K562 (cell line): ENCODE data around the gene ACLY. TPM values are rescaled to one million over a fixed set of nuclear protein-coding genes. Genes with fewer than 3 reads are reported as not detected.

Experiments used
- ATAC-seq: fragments of 200-7000 bp; cut with Tn5 transposase; 3 replicates; pipeline ENCODE4 v1.9.1; 2020; ENCODE audit warnings: moderate library complexity
- BruUV-seq: library from RNA; stranded (reverse); fragments of 400-500 nt; replicated peaks from 2 replicates; lab custom pipeline; 2021; lab: Mats Ljungman, UMichigan
- CTCF ChIA-PET: fragments of 300-600 bp; formaldehyde crosslinking; extraction: SDS; loops from one replicate; lab custom pipeline; 2021; ENCODE audit warnings: low intra/inter-chr PET ratio; lab: Yijun Ruan, JAX
- POLR2A ChIA-PET: fragments of 300-600, 350-650 bp; sonication (Branson Sonifier 250); formaldehyde crosslinking; extraction: SDS; loops from one replicate; lab custom pipeline; 2021; ENCODE audit warnings: antibody characterized with exemption, inconsistent platforms; lab: Yijun Ruan, JAX
- DNase-seq, 4 experiments: peaks; one replicate each; pipeline versions ENCODE4 v3.0.0 to v3.0.0-alpha.2; 2011 to 2018; ENCODE audit warnings: low spot score in 3 of 4, mixed read lengths in 3 of 4; ENCODE audit errors: extremely low read depth in 1 of 4
- FAIRE-seq: peaks from 2 replicates; lab custom pipeline; 2011; peaks lifted over from hg19 to GRCh38; lab: Jason Lieb, UNC
- H2AFZ ChIP-seq: 2 replicates; pipeline ENCODE4 v1.6.0; 2011; ENCODE audit warnings: low read depth, low read length, control low read depth, inconsistent platforms
- H3K27ac ChIP-seq: fragments of 200-600 bp; 3 replicates; pipeline ENCODE4 v1.8.0; 2011; ENCODE audit warnings: low read depth, mild to moderate bottlenecking, control low read depth, inconsistent platforms, low read length, moderate library complexity, mixed read lengths; ENCODE audit errors: extremely low read depth
- H3K27me3 ChIP-seq, 2 experiments: fragments of 300-600 bp in 1 of 2; 2 replicates in 1 of 2; 3 replicates in 1 of 2; pipeline versions ENCODE4 v1.6.0 to v1.8.0; 2011; ENCODE audit warnings: inconsistent platforms in 2 of 2, low read length in 2 of 2, mild to moderate bottlenecking in 1 of 2, mixed read lengths in 1 of 2, moderate library complexity in 1 of 2; ENCODE audit not compliant: control insufficient read depth in 2 of 2, insufficient read depth in 2 of 2
- H3K36me3 ChIP-seq: fragments of 300-600 bp; 3 replicates; pipeline ENCODE4 v1.8.0; 2011; ENCODE audit warnings: mild to moderate bottlenecking, low read length, inconsistent platforms; ENCODE audit not compliant: control insufficient read depth, insufficient read depth
- H3K4me1 ChIP-seq, 2 experiments: fragments of 200-600 bp in 1 of 2; replicated peaks in 1 of 2; 2 replicates in 1 of 2; 3 replicates in 1 of 2; pipeline versions ENCODE4 v1.5.1 to v1.8.0; 2011; ENCODE audit warnings: inconsistent platforms in 2 of 2, low read length in 2 of 2, mild to moderate bottlenecking in 1 of 2, mixed read lengths in 1 of 2, moderate library complexity in 1 of 2; ENCODE audit not compliant: control insufficient read depth in 2 of 2, insufficient read depth in 2 of 2
- H3K4me2 ChIP-seq: 2 replicates; pipeline ENCODE4 v1.6.1; 2011; ENCODE audit warnings: low read length, control low read depth, inconsistent platforms, mixed read lengths; ENCODE audit not compliant: insufficient read depth
- H3K4me3 ChIP-seq: fragments of 200-600 bp; sonication (generic), shearing (Covaris generic); 2 replicates; pipeline ENCODE4 v1.5.1; 2016; ENCODE audit warnings: control low read depth, inconsistent platforms
- H3K79me2 ChIP-seq: fragments of 200-600 bp; 3 replicates; pipeline ENCODE4 v1.8.0; 2011; ENCODE audit warnings: low read length, inconsistent platforms; ENCODE audit not compliant: control insufficient read depth, insufficient read depth
- H3K9ac ChIP-seq, 2 experiments: 2 replicates each; pipeline versions ENCODE4 v1.6.0 to v1.6.1; 2011; ENCODE audit warnings: low read depth in 2 of 2, low read length in 2 of 2, control low read depth in 1 of 2, inconsistent platforms in 1 of 2, mild to moderate bottlenecking in 1 of 2, mixed read lengths in 1 of 2; ENCODE audit not compliant: insufficient read depth in 1 of 2
- H3K9me1 ChIP-seq: one replicate; pipeline ENCODE4 v1.6.0; 2011; ENCODE audit warnings: inconsistent platforms, mild to moderate bottlenecking, low read length, moderate library complexity; ENCODE audit not compliant: control insufficient read depth, insufficient read depth
- H3K9me3 ChIP-seq: replicated peaks from 2 replicates; pipeline ENCODE4 v1.5.1; 2011; ENCODE audit warnings: low read depth, low read length, inconsistent platforms; ENCODE audit not compliant: control insufficient read depth, insufficient read depth
- H4K20me1 ChIP-seq: replicated peaks from 2 replicates; pipeline ENCODE4 v1.6.1; 2011; ENCODE audit warnings: low read length, inconsistent platforms, mixed read lengths; ENCODE audit not compliant: control insufficient read depth, insufficient read depth
- E2F6 ChIP-seq, 2 experiments: IDR thresholded peaks; 2 replicates each; pipeline ENCODE4 v1.6.1; 2011; ENCODE audit warnings: borderline replicate concordance in 1 of 2, control low read depth in 1 of 2, low read depth in 1 of 2, low read length in 1 of 2, mild to moderate bottlenecking in 1 of 2, mixed read lengths in 1 of 2, moderate library complexity in 1 of 2; ENCODE audit not compliant: insufficient read depth in 1 of 2, insufficient read length in 1 of 2, poor library complexity in 1 of 2, severe bottlenecking in 1 of 2; ENCODE audit errors: extremely low read depth in 1 of 2
- TCF7L2 ChIP-seq: fragments of 150-350 bp; IDR thresholded peaks from 2 replicates; pipeline ENCODE4 v1.6.1; 2016; ENCODE audit warnings: low read depth, mild to moderate bottlenecking, low read length, moderate library complexity
- ZNF184 ChIP-seq: sonication (generic); formaldehyde crosslinking; IDR thresholded peaks from 2 replicates; pipeline ENCODE4 v1.5.0; 2020; ENCODE audit warnings: missing genetic modification reagents
- WGBS: fragments of 100-300 bp; shearing (Covaris generic); methylation state at CpG from one replicate; pipeline ENCODE4 v1.1.6; 2016; ENCODE audit warnings: low coverage, mixed read lengths; ENCODE audit not compliant: insufficient coverage; ENCODE audit errors: missing lambda C conversion rate; 5-methylcytosine and 5-hydroxymethylcytosine counted together
- in situ Hi-C: fragments of 300-500 bp; cut with MboI; formaldehyde crosslinking; loops from 4 replicates; pipeline ENCODE4 v1.15.0; 2018; ENCODE audit warnings: inconsistent platforms, mixed read lengths
- intact Hi-C: fragments of 100-400 bp; cut with micrococcal nuclease; formaldehyde crosslinking; loops from 2 replicates; pipeline ENCODE4 v1.14.2; 2022
- polyA plus RNA-seq, 8 experiments: library from polyadenylated mRNA; depleted of rRNA in 4 of 8; stranded (reverse) in 5 of 8; unstranded in 3 of 8; fragments of >200 nt; fragmentation: Nextera tagmentation in 2 of 8; fragmentation: Illumina TruSeq in 1 of 8; extraction: Ambion mirVana in 2 of 8; extraction: Trizol in 1 of 8; gene quantifications; 2 replicates each; pipeline versions ENCODE4 v1.2.1 to v1.2.3, GENCODE V29; 2011 to 2014; ENCODE audit warnings: inconsistent platforms in 1 of 8, missing spikeins in 1 of 8
- total RNA-seq, 7 experiments: library from RNA; depleted of rRNA in 6 of 7; stranded (reverse); fragments of >200 nt in 6 of 7; fragmentation: Illumina TruSeq in 2 of 7; extraction: Trizol in 2 of 7; gene quantifications; 2 replicates each; pipeline versions ENCODE4 v1.2.1 to v1.2.3, GENCODE V29; 2011 to 2021; ENCODE audit warnings: low replicate concordance in 1 of 7

ACLY gene
- total and polyA plus RNA-seq, 9 of the 15 experiments (the other 6 are each of a cell fraction or from before 2014, with no cell fraction given), result 42.9 to 280 (median 125) TPM

GRCh38 chr17:41915566-41915965 is 3.2 kb downstream of the ACLY start:
- in situ Hi-C loops, result no loop called here
- Histone ChIP-seq H3K79me2 (peaks cover 68% of the 10 kb centered on the region), H3K4me2 (0 out of 2 replicates have a peak overlapping the region, but pooled peaks have one; percentile 41), H3K4me3 (no peak overlapping the region), H3K9me1 (peaks cover 10% of the 10 kb centered on the region), H3K9ac (peak overlapping the region; percentile 27 to 73; a peak in 3 of 4 replicates), H3K4me1 (peaks cover 41% of the 10 kb centered on the region in 2 experiments), H3K9me3 (no peaks in the 10 kb centered on the region), H3K36me3 (peaks cover 68% of the 10 kb centered on the region), H3K27ac (no peak overlapping the region), H3K27me3 (no peaks in the 10 kb centered on the region), H4K20me1 (peaks cover 25% of the 10 kb centered on the region), H2AFZ (no peak overlapping the region)
- ATAC-seq (no peak), DNase-seq (no peak), FAIRE-seq (no peak)
- POLR2A ChIA-PET, result interaction anchor here (1.0 kb wide), 2 partner anchors 11 to 50 kb away, joined by 3 read pairs; partner anchors contain the start of gene KLHL11
- no TSS peak for BruUV-seq
- CTCF ChIA-PET, result interaction anchor here (0.6 kb wide), 1 partner anchor 268 kb away, joined by 4 read pairs; no protein-coding TSS in a partner anchor
- WGBS, result 50% methylated on average over 2 of the region's 2 CpGs
- intact Hi-C loops, result loop anchor here (5.0 kb wide), 1 partner anchor 42 kb away; no protein-coding TSS in a partner anchor
- no peak for TF ChIP-seq ZNF184
- TF ChIP-seq TCF7L2, result no peak
- TF ChIP-seq E2F6 (IDR thresholded peaks at IDR 0.05; ENCODE audit: borderline replicate concordance in 1 of 2, extremely low read depth in 1 of 2, insufficient read depth in 1 of 2, insufficient read length in 1 of 2, low read depth in 1 of 2, low read length in 1 of 2, poor library complexity in 1 of 2, severe bottlenecking in 1 of 2), result no peak
